GM19351 (cell line): Measurements from ENCODE around the gene PPP1R7.
"Not testable (repeated sequence)": the region's sequence is repeated elsewhere in the genome, so short reads cannot be mapped to it uniquely, and the experiment has no call there.

ENCODE experiments used
- ATAC-seq: cut with Tn5 transposase; IDR thresholded peaks from one replicate; pipeline ENCODE4 v1.9.1; 2021; ENCODE audit warnings: mild to moderate bottlenecking, moderate library complexity; ENCODE audit not compliant: unreplicated experiment

Gene PPP1R7

GRCh38 chr2:241190291-241190981 lies 40.2 kb downstream of the PPP1R7 start:
- ATAC-seq = no peak

- ATAC-seq = no peak
These were observed 40.8 kb downstream of the PPP1R7 start for GRCh38 chr2:241191081-241191480.

DNA sequence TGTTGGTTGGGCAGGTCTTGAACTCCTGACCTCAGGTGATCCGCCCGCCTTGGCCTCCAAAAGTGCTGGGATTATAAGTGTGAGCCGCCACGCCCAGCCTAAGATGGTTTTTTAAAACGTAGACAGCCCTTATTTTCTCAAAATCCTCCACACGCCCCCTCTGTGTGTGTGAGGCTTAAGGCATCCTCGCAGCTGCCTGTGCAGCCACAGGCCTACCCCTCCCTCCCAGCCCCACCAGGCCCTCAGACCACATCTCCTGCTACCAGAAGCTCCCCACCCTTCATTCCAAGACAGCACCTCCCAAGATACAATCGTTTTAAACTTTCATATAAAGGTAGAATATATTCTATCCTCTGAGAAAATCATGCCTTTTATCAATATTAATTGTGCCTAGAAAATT lies 43.0 kb downstream of the PPP1R7 start:
- ATAC-seq = no peak

GRCh38 chr2:241194811-241195210 lies 44.5 kb downstream of the PPP1R7 start:
- ATAC-seq = no peak

- ATAC-seq = no peak
These were observed 45.4 kb downstream of the PPP1R7 start for GRCh38 chr2:241195506-241196130.

GRCh38 chr2:241197246-241197645 lies 47.0 kb downstream of the PPP1R7 start:
- ATAC-seq = not testable (repeated sequence)

GRCh38 chr2:241197947-241198346 lies 47.7 kb downstream of the PPP1R7 start:
- ATAC-seq = no peak

GRCh38 chr2:241198381-241199279 lies 48.4 kb downstream of the PPP1R7 start:
- no peak for ATAC-seq

GRCh38 chr2:241199286-241199685 lies 49.0 kb downstream of the PPP1R7 start:
- no peak for ATAC-seq

DNA sequence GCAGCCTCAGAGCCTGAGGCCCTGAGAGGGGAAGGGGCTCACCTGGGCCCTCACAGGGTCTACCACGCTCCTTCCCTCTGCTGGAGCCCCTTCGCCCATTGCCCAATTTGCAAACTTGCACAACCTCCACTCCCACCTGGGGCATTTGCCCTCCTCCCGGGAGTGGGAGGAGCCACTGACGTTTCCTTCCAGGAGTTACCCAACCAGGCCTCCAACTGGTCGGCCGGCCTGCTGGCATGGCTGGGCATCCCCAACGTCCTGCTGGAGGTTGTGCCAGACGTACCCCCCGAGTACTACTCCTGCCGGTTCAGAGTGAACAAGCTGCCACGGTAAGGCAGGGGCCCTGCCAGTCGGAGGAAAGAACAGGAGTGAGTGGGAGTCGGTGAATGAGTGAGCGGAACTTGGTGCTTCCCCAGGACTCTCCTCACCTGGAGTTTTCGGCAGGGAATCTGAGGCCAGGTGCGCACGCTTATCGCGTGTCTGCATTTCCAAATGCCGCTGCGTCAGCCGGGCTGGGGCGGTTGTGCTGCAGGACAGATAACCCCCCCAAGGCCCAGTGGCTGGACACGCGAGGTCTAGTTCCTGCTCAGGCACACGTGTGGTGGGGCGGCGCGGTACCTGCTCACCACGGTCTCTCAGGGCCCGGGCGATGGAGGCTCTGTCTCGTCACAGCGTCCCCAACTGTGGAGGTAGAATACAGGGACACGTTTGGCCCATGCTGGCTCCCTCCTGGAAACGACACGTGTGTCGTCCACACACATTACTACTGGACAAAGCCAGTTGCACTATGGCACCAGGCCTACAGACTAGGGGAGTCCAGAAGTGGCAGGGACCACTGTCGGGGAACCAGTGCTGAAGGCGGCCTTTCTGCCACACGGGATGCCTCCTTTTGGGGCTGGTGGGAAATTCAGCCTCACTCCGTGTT lies 49.9 kb downstream of the PPP1R7 start:
- ATAC-seq = no peak

- no peak for ATAC-seq
These were observed 50.6 kb downstream of the PPP1R7 start for GRCh38 chr2:241200822-241201395.

GRCh38 chr2:241201445-241202267 lies 51.4 kb downstream of the PPP1R7 start:
- no peak for ATAC-seq

GRCh38 chr2:241202268-241202585 lies 52.0 kb downstream of the PPP1R7 start:
- no peak for ATAC-seq

- no peak for ATAC-seq
These were observed 52.4 kb downstream of the PPP1R7 start for GRCh38 chr2:241202681-241203080.

- ATAC-seq = no peak
These were observed 53.1 kb downstream of the PPP1R7 start for GRCh38 chr2:241203218-241204009.

DNA sequence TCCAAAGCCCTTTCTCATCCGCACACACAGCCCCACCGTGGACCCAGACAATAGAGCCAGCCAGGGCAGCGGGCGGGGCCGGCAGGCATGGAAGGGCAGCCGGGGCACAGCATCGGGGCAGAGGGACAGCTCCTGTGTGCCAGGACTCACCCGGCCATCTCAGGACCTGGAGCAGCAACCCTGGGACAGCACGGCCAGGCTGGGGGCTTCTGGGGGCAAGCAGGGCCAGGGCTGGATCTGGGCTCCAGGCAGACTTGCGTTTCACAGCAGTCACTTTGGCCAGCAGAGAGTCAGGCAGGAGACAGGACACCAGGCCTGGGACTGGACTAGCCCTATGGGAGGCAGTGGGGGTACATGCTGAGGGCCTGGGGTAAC lies 53.7 kb downstream of the PPP1R7 start:
- no peak for ATAC-seq

- no peak for ATAC-seq
These were observed 54.2 kb downstream of the PPP1R7 start for GRCh38 chr2:241204490-241204889.

GRCh38 chr2:241205086-241205485 lies 54.8 kb downstream of the PPP1R7 start:
- no peak for ATAC-seq

- no peak for ATAC-seq
These were observed 56.9 kb downstream of the PPP1R7 start for GRCh38 chr2:241207151-241207550.
